ENCODE data around the gene SYT14. TPM values are rescaled to one million over a fixed set of nuclear protein-coding genes. Genes with fewer than 3 reads are reported as not detected.

SYT14 gene
- polyA plus RNA-seq, 1 donor: 0.57 TPM

GRCh38 chr1:210207597-210208450 is 269.8 kb downstream of the SYT14 start:
- DNase-seq: no peak

- no peak for DNase-seq
Observed at GRCh38 chr1:210213335-210213734, 275.3 kb downstream of the SYT14 start.

- no peak for DNase-seq
Observed at GRCh38 chr1:210214573-210215409, 276.8 kb downstream of the SYT14 start.

- DNase-seq: no peak
Observed at GRCh38 chr1:210217482-210217881, 279.5 kb downstream of the SYT14 start.

GRCh38 chr1:210218047-210218446 is 280.0 kb downstream of the SYT14 start:
- no peak for DNase-seq

Other genes with a start within 250 kb of the SYT14 start
- not detected for gene HSD11B1, start 233.4 kb upstream of the SYT14 start, polyA plus RNA-seq (ENCODE audit: insufficient read length)
- gene TRAF3IP3, start 182.2 kb upstream of the SYT14 start, polyA plus RNA-seq (ENCODE audit: insufficient read length): 1.7 TPM
- 4.3 TPM for gene C1orf74, start 153.7 kb upstream of the SYT14 start, polyA plus RNA-seq (ENCODE audit: insufficient read length)
- 18.6 TPM for gene IRF6, start 132.1 kb upstream of the SYT14 start, polyA plus RNA-seq (ENCODE audit: insufficient read length)
- gene UTP25, start 110.2 kb upstream of the SYT14 start, polyA plus RNA-seq (ENCODE audit: insufficient read length): 11.9 TPM